Stomach (tissue), 4 donors: ENCODE measurements around the gene NCS1.

Source experiments
- CTCF ChIP-seq, 7 experiments: fragments of 450-650 bp in 4 of 7; fragments of 200-600 bp in 3 of 7; sonication (generic) in 3 of 7; IDR thresholded peaks; one replicate each; pipeline ENCODE4 v1.5.1; 2016 to 2019; ENCODE audit warnings: antibody characterized with exemption in 7 of 7, control low read depth in 2 of 7, mild to moderate bottlenecking in 1 of 7
- EP300 ChIP-seq: sonication (generic); formaldehyde crosslinking; IDR thresholded peaks from one replicate; pipeline ENCODE4 v1.6.1; 2017; ENCODE audit warnings: antibody characterized with exemption
- POLR2A ChIP-seq, 4 donors: fragments of 450-650 bp; IDR thresholded peaks; one replicate each; pipeline ENCODE4 v1.6.1; 2016; ENCODE audit warnings: antibody characterized with exemption in 4 of 4, control low read depth in 2 of 4, mild to moderate bottlenecking in 1 of 4, moderate library complexity in 1 of 4
- POLR2AphosphoS5 ChIP-seq, 3 donors: sonication (generic); formaldehyde crosslinking; IDR thresholded peaks; one replicate each; pipeline ENCODE4 v1.6.1; 2016; ENCODE audit warnings: antibody characterized with exemption in 3 of 3

GRCh38 chr9:130140706-130141105, 31.5 kb upstream of the NCS1 start:
- no peak for TF ChIP-seq CTCF (IDR thresholded peaks at IDR 0.05)
- no peak for TF ChIP-seq EP300
- no peak for TF ChIP-seq POLR2AphosphoS5 (IDR thresholded peaks at IDR 0.05)
- TF ChIP-seq POLR2A (IDR thresholded peaks at IDR 0.05): no peak
